ENCODE results near the gene GPR18. TPM values are rescaled to one million over a fixed set of nuclear protein-coding genes. Genes with fewer than 3 reads are reported as not detected.
A peak's percentile ranks its signal among the peaks of the same experiment; 100 is the strongest.

The GPR18 gene
- total RNA-seq, 1 experiment from 2014 or later: not detected

- DNase-seq: no peak
- WGBS (ENCODE audit: extremely low coverage, insufficient read length, low lambda C conversion rate): no CpG with 5 or more reads among the region's 5 CpGs
- H3T11ph ChIP-seq (ENCODE audit: low read length): no peak overlapping the region
Measured at GRCh38 chr13:99260216-99260615, 2.0 kb upstream of the GPR18 start.

More at GRCh38 chr13:99260216-99260615, 2.0 kb upstream of the GPR18 start:
- Histone ChIP-seq H2BK20ac (ENCODE audit: low read depth, low read length, poor library complexity, severe bottlenecking) (no peak overlapping the region), H3K9me3 (ENCODE audit: control insufficient read depth, low read depth, low read length) (no peaks in the 10 kb centered on the region), H4K8ac (replicated peaks; ENCODE audit: insufficient read length, low read depth, low read length) (no peak overlapping the region), H4K5ac (ENCODE audit: insufficient read length, low read depth, low read length) (no peak overlapping the region), H2AFZ (ENCODE audit: low read length) (no peak overlapping the region), H3K23ac (ENCODE audit: insufficient read length, low read depth, low read length) (no peak overlapping the region), H3K79me2 (ENCODE audit: insufficient read depth, low read length) (no peaks in the 10 kb centered on the region), H3K14ac (ENCODE audit: insufficient read depth, low read length) (no peak overlapping the region), H3K18ac (ENCODE audit: insufficient read length, low read depth, low read length) (no peak overlapping the region), H2BK12ac (ENCODE audit: insufficient read length, low read depth, low read length) (no peak overlapping the region), H3K4me2 (ENCODE audit: insufficient read depth, insufficient read length, low read length) (no peak overlapping the region), H2BK5ac (ENCODE audit: insufficient read length, low read length) (no peak overlapping the region), H4K91ac (ENCODE audit: insufficient read length, low read depth, low read length) (no peak overlapping the region), H3K4me1 (ENCODE audit: insufficient read depth, low read length) (no peaks in the 10 kb centered on the region), H2BK15ac (ENCODE audit: low read depth, low read length) (no peak overlapping the region), H3K4ac (ENCODE audit: low read depth, low read length) (no peak overlapping the region), H3K27me3 (ENCODE audit: insufficient read depth, low read length) (no peaks in the 10 kb centered on the region), H2AK5ac (ENCODE audit: insufficient read length, low read length) (no peak overlapping the region), H3K79me1 (ENCODE audit: insufficient read depth, low read depth, low read length, poor library complexity, severe bottlenecking) (no peaks in the 10 kb centered on the region), H2BK120ac (ENCODE audit: low read depth, low read length, poor library complexity, severe bottlenecking) (no peak overlapping the region), H4K20me1 (ENCODE audit: control insufficient read depth, insufficient read depth, insufficient read length) (no peaks in the 10 kb centered on the region), H3K27ac (ENCODE audit: insufficient read length, low read depth, low read length) (no peak overlapping the region), H3K56ac (ENCODE audit: insufficient read length, low read depth, low read length) (no peak overlapping the region), H3K23me2 (ENCODE audit: insufficient read length, low read depth, low read length, poor library complexity, severe bottlenecking) (no peaks in the 10 kb centered on the region), H3K9ac (ENCODE audit: extremely low read depth, insufficient read length, low read length) (no peak overlapping the region)
- Mint-ChIP-seq H3K36me3 (ENCODE audit: insufficient read depth in 1 of 3, low read depth in 3 of 3) (peaks cover 1 to 7% (median 2%) of the 10 kb centered on the region in 3 experiments; a peak in 5 of 7 replicates), H3K4me3 (no peak overlapping the region), H3K27ac (peak overlapping the region; percentile 14 to 50 (median 22); a peak in 4 of 7 replicates), H3K4me1 (peaks cover 3 to 4% of the 10 kb centered on the region in 2 experiments; a peak in 1 of 4 replicates), H3K9me3 (no peaks in the 10 kb centered on the region), H3K27me3 (ENCODE audit: low read depth) (no peaks in the 10 kb centered on the region; the same call in 1 of the 2 replicates)
- TF ChIP-seq CTCF (conservative IDR thresholded peaks at IDR 0.05): no peak

Data from H9 (cell line).